Measurements from ENCODE around the gene CERT1.

Gene CERT1

GRCh38 chr5:75348241-75348640, 163.2 kb downstream of the CERT1 start:
- Histone ChIP-seq H3K27ac (ENCODE audit: extremely low read depth, low read depth, low read length) (no peak overlapping the region), H3K4me3 (ENCODE audit: low read depth, low read length) (no peak overlapping the region), H3K9me3 (ENCODE audit: control insufficient read depth, insufficient read depth, low read depth, low read length) (no peaks in the 10 kb centered on the region), H3K36me3 (ENCODE audit: control insufficient read depth in 2 of 2, insufficient read depth in 1 of 2, low read length in 2 of 2) (peaks cover 79 to 95% of the 10 kb centered on the region in 2 experiments), H3K4me1 (ENCODE audit: control insufficient read depth, insufficient read depth, low read length) (no peaks in the 10 kb centered on the region)
- ChIA-PET CTCF (interaction anchor here (1.2 kb wide), 1 partner anchor 333 kb away, joined by 6 read pairs; no protein-coding TSS in a partner anchor), POLR2A (interaction anchor here (1.0 kb wide), 1 partner anchor 11 kb away, joined by 3 read pairs; the partner anchor contains the start of gene HMGCR)
- TF ChIP-seq SCRT2 (tag by site-specific recombination; IDR thresholded peaks at IDR 0.05): no peak
- TF ChIP-seq REST (tag by site-specific recombination; IDR thresholded peaks at IDR 0.05): no peak
- no peak for TF ChIP-seq CTCF (tag by site-specific recombination; IDR thresholded peaks at IDR 0.05)
- no peak for TF ChIP-seq KLF17 (tag by site-specific recombination; IDR thresholded peaks at IDR 0.05)
- TF ChIP-seq ZSCAN23 (tag by site-specific recombination; IDR thresholded peaks at IDR 0.05): no peak
- TF ChIP-seq ATF2 (tag by site-specific recombination; IDR thresholded peaks at IDR 0.05; ENCODE audit: low read depth): no peak
- TF ChIP-seq SCRT1 (tag by site-specific recombination; IDR thresholded peaks at IDR 0.05; ENCODE audit: borderline replicate concordance): no peak
- no peak for TF ChIP-seq PRDM2 (tag by site-specific recombination; IDR thresholded peaks at IDR 0.05; ENCODE audit: borderline replicate concordance)
- TF ChIP-seq ZNF335 (tag by site-specific recombination; conservative IDR thresholded peaks at IDR 0.05): no peak
- no peak for TF ChIP-seq MYNN (tag by site-specific recombination; IDR thresholded peaks at IDR 0.05; ENCODE audit: borderline replicate concordance)

GRCh38 chr5:75342836-75343235, 168.6 kb downstream of the CERT1 start:
- no peak for TF ChIP-seq ZNF394 (tag by site-specific recombination; IDR thresholded peaks at IDR 0.05; ENCODE audit: borderline replicate concordance)
- TF ChIP-seq ZNF391 (tag by site-specific recombination; IDR thresholded peaks at IDR 0.05; ENCODE audit: borderline replicate concordance, low read depth): no peak
- no peak for TF ChIP-seq HIC1 (tag by site-specific recombination; IDR thresholded peaks at IDR 0.05)
- no peak for TF ChIP-seq ZNF280C (tag by site-specific recombination; IDR thresholded peaks at IDR 0.05)
- ChIA-PET POLR2A (no interaction called here), CTCF (no interaction called here)
- Histone ChIP-seq H3K9me3 (ENCODE audit: control insufficient read depth, insufficient read depth, low read depth, low read length) (no peaks in the 10 kb centered on the region), H3K27ac (ENCODE audit: extremely low read depth, low read depth, low read length) (no peak overlapping the region), H3K4me1 (ENCODE audit: control insufficient read depth, insufficient read depth, low read length) (peaks cover 19% of the 10 kb centered on the region), H3K4me3 (ENCODE audit: low read depth, low read length) (no peak overlapping the region), H3K36me3 (ENCODE audit: control insufficient read depth in 2 of 2, insufficient read depth in 1 of 2, low read length in 2 of 2) (peaks cover 34 to 50% of the 10 kb centered on the region in 2 experiments)

All from HEK293 (cell line).